Suprapubic skin (tissue), 3 donors: ENCODE data around the gene GPR35.

Source experiments
- CTCF ChIP-seq, 2 donors: fragments of 200-600 bp in 1 of 2; fragments of 450-650 bp in 1 of 2; sonication (generic) in 1 of 2; IDR thresholded peaks; one replicate each; pipeline ENCODE4 v1.5.1; 2016 to 2019; ENCODE audit warnings: antibody characterized with exemption in 2 of 2, mild to moderate bottlenecking in 1 of 2, moderate library complexity in 1 of 2
- EP300 ChIP-seq: sonication (generic); formaldehyde crosslinking; IDR thresholded peaks from one replicate; pipeline ENCODE4 v1.6.1; 2017; ENCODE audit warnings: antibody characterized with exemption

GRCh38 chr2:240620149-240620731, 5.0 kb upstream of the GPR35 start:
- TF ChIP-seq CTCF (IDR thresholded peaks at IDR 0.05) (no peak), EP300 (no peak)
